Mesothelial cell of epicardium (in vitro differentiated cells): ENCODE results near the gene SHISA2. TPM values are rescaled to one million over a fixed set of nuclear protein-coding genes. Genes with fewer than 3 reads are reported as not detected.

Experiments
- DNase-seq, 2 experiments: peaks; one replicate each; pipeline ENCODE4 v3.0.0; 2021; ENCODE audit warnings: low spot score in 2 of 2; ENCODE audit not compliant: unreplicated experiment in 2 of 2
- H3K27ac Mint-ChIP-seq: 2 replicates; pipeline ENCODE4 v1.8.0; 2021; ENCODE audit warnings: mixed read lengths
- H3K27me3 Mint-ChIP-seq: 2 replicates; pipeline ENCODE4 v1.8.0; 2021; ENCODE audit warnings: low read depth, mixed read lengths
- H3K36me3 Mint-ChIP-seq: 2 replicates; pipeline ENCODE4 v1.8.0; 2021; ENCODE audit warnings: mixed read lengths
- H3K4me1 Mint-ChIP-seq: 2 replicates; pipeline ENCODE4 v1.8.0; 2021; ENCODE audit warnings: mixed read lengths
- H3K4me3 Mint-ChIP-seq: 2 replicates; pipeline ENCODE4 v1.8.0; 2021; ENCODE audit warnings: mild to moderate bottlenecking, moderate library complexity, mixed read lengths
- H3K9me3 Mint-ChIP-seq: 2 replicates; pipeline ENCODE4 v1.8.0; 2021; ENCODE audit warnings: mixed read lengths
- total RNA-seq: library from RNA; stranded (reverse); gene quantifications from 3 replicates; pipeline ENCODE4 v1.2.1, GENCODE V29; 2021
- TF ChIP-seq, protein P1 (sequence below): fragments of 200-600 bp; sonication (generic); IDR thresholded peaks from one replicate; pipeline ENCODE4 v1.5.0; 2021; ENCODE audit warnings: antibody characterized with exemption; ENCODE audit not compliant: unreplicated experiment

Gene SHISA2
- total RNA-seq, 1 donor from 2014 or later, result 4.5 TPM

DNA sequence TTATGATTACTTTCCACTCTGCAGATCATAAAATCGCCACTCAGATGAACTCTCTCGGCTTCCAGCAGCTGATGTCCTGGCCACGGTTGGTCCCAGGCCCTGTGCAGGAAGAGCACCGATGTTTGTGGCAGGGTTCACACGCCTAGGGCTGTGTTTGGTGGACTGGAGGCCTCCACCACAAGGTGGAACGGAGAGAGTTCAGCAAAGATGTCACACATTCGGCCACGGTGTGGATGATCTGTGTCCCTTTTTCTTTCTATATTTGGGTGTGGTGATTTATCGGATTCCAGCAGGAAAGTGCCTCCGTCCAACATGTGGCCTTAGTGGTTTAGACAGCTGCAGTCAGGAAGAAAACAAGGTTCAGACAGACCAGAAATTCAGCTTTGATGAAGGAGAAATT lies 521 bp upstream of the SHISA2 start:
- TF ChIP-seq, protein P1, sequence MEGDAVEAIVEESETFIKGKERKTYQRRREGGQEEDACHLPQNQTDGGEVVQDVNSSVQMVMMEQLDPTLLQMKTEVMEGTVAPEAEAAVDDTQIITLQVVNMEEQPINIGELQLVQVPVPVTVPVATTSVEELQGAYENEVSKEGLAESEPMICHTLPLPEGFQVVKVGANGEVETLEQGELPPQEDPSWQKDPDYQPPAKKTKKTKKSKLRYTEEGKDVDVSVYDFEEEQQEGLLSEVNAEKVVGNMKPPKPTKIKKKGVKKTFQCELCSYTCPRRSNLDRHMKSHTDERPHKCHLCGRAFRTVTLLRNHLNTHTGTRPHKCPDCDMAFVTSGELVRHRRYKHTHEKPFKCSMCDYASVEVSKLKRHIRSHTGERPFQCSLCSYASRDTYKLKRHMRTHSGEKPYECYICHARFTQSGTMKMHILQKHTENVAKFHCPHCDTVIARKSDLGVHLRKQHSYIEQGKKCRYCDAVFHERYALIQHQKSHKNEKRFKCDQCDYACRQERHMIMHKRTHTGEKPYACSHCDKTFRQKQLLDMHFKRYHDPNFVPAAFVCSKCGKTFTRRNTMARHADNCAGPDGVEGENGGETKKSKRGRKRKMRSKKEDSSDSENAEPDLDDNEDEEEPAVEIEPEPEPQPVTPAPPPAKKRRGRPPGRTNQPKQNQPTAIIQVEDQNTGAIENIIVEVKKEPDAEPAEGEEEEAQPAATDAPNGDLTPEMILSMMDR, result no peak
- peak overlapping the region; percentile 63 for H3K4me3 Mint-ChIP-seq
- DNase-seq, result no peak
- H3K4me1 Mint-ChIP-seq, result peaks cover 24% of the 10 kb centered on the region
- no peaks in the 10 kb centered on the region for H3K9me3 Mint-ChIP-seq
- peaks cover 40% of the 10 kb centered on the region for H3K27me3 Mint-ChIP-seq
- no peaks in the 10 kb centered on the region for H3K36me3 Mint-ChIP-seq
- H3K27ac Mint-ChIP-seq, result peak overlapping the region; percentile 26

DNA sequence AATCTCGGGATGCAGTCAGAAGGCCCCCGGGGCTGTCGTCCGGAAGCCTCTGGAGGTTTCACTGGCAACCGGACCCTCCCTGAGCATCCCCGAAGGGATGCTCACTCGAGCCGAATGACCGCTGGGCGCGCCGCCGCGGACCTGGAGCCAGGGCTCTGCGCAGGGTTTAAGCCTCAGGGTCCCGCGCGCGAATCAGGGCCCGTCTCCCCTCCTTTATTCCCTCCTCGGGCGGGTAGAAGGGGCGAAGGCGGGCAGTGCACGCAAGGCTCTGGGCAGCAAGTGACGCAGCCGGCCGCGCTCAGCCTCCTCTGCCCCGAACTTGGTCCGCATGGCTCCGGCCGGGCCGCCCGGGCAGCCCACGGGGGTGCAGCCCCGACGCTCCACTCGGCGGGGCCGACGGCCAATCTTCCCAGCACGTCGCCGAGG lies 572 bp downstream of the SHISA2 start:
- H3K9me3 Mint-ChIP-seq, result no peaks in the 10 kb centered on the region
- peak overlapping the region; percentile 63 for H3K4me3 Mint-ChIP-seq
- DNase-seq, result peak in 1 of 2 experiments; percentile 49
- H3K36me3 Mint-ChIP-seq, result no peaks in the 10 kb centered on the region
- no peak overlapping the region for H3K27ac Mint-ChIP-seq
- TF ChIP-seq, protein P1, result no peak
- peaks cover 39% of the 10 kb centered on the region for H3K27me3 Mint-ChIP-seq
- H3K4me1 Mint-ChIP-seq, result peaks cover 24% of the 10 kb centered on the region

DNA sequence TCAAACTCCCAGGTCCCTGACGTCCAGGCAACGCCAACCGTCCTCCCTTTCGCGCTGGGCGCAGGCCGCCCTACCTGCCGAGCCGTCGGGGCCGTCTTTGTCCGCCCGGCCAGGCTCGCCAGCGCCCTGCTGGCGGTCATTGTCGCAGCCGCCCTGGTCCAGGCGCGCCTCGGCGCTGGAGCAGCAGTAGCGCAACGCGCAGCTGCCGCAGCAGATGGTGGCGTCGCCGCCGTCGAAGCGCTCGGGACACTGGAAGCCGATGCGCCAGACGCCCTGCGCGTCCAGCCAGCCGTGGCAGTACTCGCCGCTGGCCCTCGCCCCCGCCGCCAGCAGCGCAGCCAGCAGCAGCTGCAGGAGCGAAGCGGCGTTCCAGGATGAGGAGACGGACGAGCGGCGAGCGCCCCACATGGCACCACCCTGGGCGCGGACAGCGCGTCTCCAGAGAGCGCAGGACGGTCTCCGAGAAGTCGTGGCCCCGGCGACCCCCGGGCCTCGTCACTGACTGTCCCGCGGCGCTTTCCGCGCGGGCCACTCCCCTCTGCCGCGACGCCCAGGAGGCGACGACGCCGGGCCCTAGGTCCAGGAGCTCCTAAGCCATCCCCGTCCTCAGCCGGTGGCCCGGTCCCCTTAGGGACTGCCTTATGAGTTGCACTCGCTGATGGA lies 1.1 kb downstream of the SHISA2 start:
- peaks cover 39% of the 10 kb centered on the region for H3K27me3 Mint-ChIP-seq
- H3K27ac Mint-ChIP-seq, result no peak overlapping the region
- no peaks in the 10 kb centered on the region for H3K36me3 Mint-ChIP-seq

DNA sequence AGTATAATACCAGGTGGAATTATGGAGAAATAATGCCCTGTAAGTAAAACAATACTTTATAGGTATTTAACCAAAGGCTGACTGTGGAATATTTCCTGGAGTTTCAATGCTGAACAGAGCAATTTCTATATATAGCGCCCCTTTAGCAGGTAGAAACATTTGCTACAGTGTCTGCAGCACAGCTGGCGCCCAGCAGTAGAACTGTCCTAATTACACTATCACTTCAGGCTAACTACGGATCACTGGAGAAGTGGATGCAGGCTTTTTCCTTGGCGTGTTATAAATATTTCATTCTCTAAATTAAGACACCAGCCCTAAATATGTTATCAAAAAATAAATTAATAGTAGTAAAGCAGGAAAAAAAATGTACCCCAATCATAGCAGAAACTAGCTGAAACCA lies 3.1 kb downstream of the SHISA2 start:
- DNase-seq, result no peak
- H3K27me3 Mint-ChIP-seq, result peaks cover 37% of the 10 kb centered on the region

More for the DNA sequence above, 1.1 kb downstream of the SHISA2 start:
- peak overlapping the region; percentile 69 for H3K4me3 Mint-ChIP-seq
- TF ChIP-seq, protein P1, result no peak
- DNase-seq, result peak in 1 of 2 experiments; percentile 50
- H3K4me1 Mint-ChIP-seq, result peaks cover 24% of the 10 kb centered on the region
- no peaks in the 10 kb centered on the region for H3K9me3 Mint-ChIP-seq

DNA sequence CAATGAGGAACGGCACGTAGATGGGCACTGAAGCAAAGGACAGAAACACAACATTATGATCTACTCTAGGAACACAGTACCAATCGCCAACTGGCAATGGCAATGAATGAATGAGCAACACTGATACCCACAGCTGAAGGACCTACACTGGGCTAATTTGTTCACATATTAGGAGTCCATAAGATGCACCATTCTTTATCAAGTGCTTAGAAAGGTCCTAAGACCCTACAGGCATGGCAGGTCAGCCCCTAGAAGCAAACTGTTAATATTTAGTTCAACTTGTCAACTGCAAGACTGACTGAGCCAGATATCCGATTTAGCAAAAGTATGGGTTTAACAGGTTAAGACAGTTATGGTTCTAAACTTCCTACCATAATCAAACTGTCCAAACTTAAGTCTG lies 4.8 kb downstream of the SHISA2 start:
- H3K4me3 Mint-ChIP-seq, result no peak overlapping the region
- no peak overlapping the region for H3K27ac Mint-ChIP-seq
- H3K27me3 Mint-ChIP-seq, result peaks cover 34% of the 10 kb centered on the region
- H3K36me3 Mint-ChIP-seq, result no peaks in the 10 kb centered on the region
- no peak for DNase-seq
- H3K9me3 Mint-ChIP-seq, result no peaks in the 10 kb centered on the region
- peaks cover 11% of the 10 kb centered on the region for H3K4me1 Mint-ChIP-seq
- TF ChIP-seq, protein P1, result no peak

More for the DNA sequence above, 3.1 kb downstream of the SHISA2 start:
- peaks cover 17% of the 10 kb centered on the region for H3K4me1 Mint-ChIP-seq
- no peaks in the 10 kb centered on the region for H3K9me3 Mint-ChIP-seq
- TF ChIP-seq, protein P1, result no peak
- H3K36me3 Mint-ChIP-seq, result no peaks in the 10 kb centered on the region
- no peak overlapping the region for H3K27ac Mint-ChIP-seq
- peak overlapping the region; percentile 69 for H3K4me3 Mint-ChIP-seq
